ENCODE results near the gene FTO. TPM values are rescaled to one million over a fixed set of nuclear protein-coding genes. Genes with fewer than 3 reads are reported as not detected.
A peak's percentile ranks its signal among the peaks of the same experiment; 100 is the strongest.
"Not testable (repeated sequence)": the region's sequence is repeated elsewhere in the genome, so short reads cannot be mapped to it uniquely, and the experiment has no call there.

The FTO gene
- polyA plus RNA-seq, 1 experiment = 135 TPM

DNA sequence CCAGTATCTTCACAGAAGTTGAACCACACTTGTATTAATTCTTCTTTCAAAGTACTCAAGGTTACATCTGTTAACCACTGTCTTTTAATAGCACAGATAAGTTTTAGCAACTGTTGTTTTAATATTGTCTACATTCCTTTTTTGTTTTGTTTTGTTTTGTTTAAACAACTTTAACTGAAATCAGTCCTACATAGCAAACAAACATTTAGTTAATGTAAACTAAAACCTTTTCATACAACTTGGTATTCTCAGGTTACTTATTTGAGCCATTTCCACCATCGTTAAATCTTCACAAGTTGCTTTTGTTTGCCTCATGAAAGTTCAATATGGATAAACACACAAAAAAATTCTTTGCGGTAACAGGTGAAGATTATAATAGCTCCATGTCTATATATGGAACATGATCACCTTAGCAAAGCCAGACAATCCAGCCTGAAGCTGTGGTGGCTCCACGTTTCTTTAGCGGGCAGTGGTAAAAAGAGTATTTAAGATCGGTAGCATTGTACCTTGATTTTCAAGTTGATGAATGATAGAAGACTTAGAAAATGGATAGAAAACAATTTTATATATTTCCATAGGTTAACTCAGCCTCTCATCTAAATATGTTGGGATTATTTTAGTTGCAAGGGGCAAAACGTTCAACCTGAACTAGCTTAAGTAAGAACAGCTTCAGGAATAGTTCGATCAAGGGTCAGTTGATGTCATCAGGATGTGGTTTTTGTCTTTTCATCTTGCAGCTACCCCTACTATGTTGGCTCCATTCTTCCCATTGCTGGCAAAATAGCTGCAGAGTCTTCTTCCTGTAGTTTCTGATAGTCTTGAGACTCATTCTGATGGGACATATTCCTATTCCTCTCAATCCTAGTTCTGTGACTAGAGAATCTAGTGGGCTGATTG, 182.8 kb downstream of the FTO start:
- DNase-seq (ENCODE audit: low read depth, low spot score) = no peak
- TF ChIP-seq, protein P1, sequence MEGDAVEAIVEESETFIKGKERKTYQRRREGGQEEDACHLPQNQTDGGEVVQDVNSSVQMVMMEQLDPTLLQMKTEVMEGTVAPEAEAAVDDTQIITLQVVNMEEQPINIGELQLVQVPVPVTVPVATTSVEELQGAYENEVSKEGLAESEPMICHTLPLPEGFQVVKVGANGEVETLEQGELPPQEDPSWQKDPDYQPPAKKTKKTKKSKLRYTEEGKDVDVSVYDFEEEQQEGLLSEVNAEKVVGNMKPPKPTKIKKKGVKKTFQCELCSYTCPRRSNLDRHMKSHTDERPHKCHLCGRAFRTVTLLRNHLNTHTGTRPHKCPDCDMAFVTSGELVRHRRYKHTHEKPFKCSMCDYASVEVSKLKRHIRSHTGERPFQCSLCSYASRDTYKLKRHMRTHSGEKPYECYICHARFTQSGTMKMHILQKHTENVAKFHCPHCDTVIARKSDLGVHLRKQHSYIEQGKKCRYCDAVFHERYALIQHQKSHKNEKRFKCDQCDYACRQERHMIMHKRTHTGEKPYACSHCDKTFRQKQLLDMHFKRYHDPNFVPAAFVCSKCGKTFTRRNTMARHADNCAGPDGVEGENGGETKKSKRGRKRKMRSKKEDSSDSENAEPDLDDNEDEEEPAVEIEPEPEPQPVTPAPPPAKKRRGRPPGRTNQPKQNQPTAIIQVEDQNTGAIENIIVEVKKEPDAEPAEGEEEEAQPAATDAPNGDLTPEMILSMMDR (IDR thresholded peaks at IDR 0.05; ENCODE audit: low read depth, low read length) = no peak
- H3K27me3 ChIP-seq (ENCODE audit: control insufficient read depth, insufficient read depth, low read length) = no peaks in the 10 kb centered on the region
- POLR2A ChIA-PET = no interaction called here
- CTCF ChIA-PET = no interaction called here
- H3K4me3 ChIP-seq (ENCODE audit: low read depth, low read length) = no peak overlapping the region
- H3K9me3 ChIP-seq (ENCODE audit: control insufficient read depth, insufficient read depth, low read length) = no peaks in the 10 kb centered on the region
- H3K27ac ChIP-seq (ENCODE audit: low read depth, low read length) = no peak overlapping the region

DNA sequence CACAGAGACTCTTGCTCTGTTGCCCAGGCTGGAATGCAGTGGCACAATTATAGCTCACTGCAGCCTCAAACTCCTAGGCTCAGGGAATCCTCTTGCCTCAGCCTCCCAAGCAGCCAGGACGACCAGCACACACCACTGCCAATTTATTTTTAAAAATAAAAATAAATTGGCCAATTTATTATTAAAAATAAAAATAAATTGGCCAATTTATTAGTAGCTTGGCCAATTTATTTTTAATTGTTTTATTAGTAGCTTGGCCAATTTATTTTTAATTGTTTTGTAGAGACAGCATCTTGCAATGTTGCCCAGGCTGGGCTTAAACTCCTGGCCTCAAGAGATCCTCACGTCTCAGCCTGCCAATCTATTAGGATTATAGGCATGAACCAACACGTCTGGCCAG, 184.3 kb downstream of the FTO start:
- H3K27ac ChIP-seq (ENCODE audit: low read depth, low read length) = no peak overlapping the region
- no peak for DNase-seq (ENCODE audit: low read depth, low spot score)
- ChIA-PET CTCF (no interaction called here), POLR2A (no interaction called here)
- H3K27me3 ChIP-seq (ENCODE audit: control insufficient read depth, insufficient read depth, low read length) = no peaks in the 10 kb centered on the region
- TF ChIP-seq, protein P1 (IDR thresholded peaks at IDR 0.05; ENCODE audit: low read depth, low read length) = no peak
- no peaks in the 10 kb centered on the region for H3K9me3 ChIP-seq (ENCODE audit: control insufficient read depth, insufficient read depth, low read length)
- H3K4me3 ChIP-seq (ENCODE audit: low read depth, low read length) = no peak overlapping the region

DNA sequence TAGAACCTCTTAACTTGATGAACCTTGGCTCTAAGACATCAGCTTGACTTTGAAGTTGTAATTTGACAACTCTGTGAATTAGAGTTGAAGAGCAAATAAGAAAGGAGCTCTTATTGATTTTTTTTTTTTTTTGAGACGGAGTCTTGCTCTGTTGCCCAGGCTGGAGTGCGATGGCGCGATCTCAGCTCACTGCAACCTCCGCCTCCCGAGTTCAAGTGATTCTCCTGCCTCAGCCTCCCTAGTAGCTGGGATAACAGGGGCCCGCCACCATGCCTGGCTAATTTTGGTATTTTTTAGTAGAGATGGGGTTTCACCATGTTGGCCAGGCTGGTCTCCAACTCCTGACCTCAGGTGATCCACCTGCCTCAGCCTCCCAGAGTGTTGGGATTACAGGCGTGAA, 186.9 kb downstream of the FTO start:
- H3K27ac ChIP-seq (ENCODE audit: low read depth, low read length); DNase-seq (ENCODE audit: low read depth, low spot score); H3K9me3 ChIP-seq (ENCODE audit: control insufficient read depth, insufficient read depth, low read length); H3K27me3 ChIP-seq (ENCODE audit: control insufficient read depth, insufficient read depth, low read length); H3K4me3 ChIP-seq (ENCODE audit: low read depth, low read length); POLR2A ChIA-PET: not testable (repeated sequence)
- CTCF ChIA-PET = interaction anchor here (0.6 to 2.6 kb wide), 19 partner anchors 9 to 849 kb away, joined by 3 to 14 read pairs (median 5); no protein-coding TSS in a partner anchor

DNA sequence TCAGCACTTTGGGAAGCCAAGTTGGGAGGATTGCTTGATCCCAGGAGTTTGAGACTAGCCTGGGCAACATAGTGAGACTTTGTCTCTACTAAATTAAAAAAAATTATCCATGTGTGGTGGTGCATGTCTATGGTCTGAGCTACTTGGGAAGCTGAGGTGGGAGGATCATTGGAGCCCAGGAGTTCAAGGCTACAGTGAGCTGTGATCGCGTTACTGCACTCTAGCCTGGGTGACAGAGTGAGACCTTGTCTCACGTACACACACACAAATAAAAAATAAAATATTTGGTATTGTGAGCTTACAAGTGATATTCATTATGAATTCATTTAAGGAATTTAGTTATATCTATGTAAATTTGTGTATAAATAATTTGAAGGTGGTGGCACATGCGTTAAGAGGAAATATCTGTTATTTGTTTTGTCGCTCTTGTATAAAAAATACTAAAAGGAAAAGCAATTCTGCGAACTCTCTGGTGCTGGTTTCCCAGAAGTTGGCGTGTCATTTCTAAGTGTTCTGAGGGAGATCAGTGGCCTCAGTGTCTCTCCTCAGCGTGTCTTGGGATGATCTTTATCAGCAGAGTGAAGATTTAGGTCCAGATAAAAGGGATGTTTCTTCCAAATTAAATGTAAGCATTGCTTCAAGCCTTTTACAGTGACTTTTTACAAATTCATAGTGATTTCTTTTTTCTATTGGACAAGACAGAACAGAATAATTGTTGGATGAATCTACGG, 187.6 kb downstream of the FTO start:
- DNase-seq (ENCODE audit: low read depth, low spot score) = no peak
- no peak overlapping the region for H3K4me3 ChIP-seq (ENCODE audit: low read depth, low read length)
- H3K9me3 ChIP-seq (ENCODE audit: control insufficient read depth, insufficient read depth, low read length) = no peaks in the 10 kb centered on the region
- TF ChIP-seq, protein P1 (IDR thresholded peaks at IDR 0.05; ENCODE audit: low read depth, low read length) = no peak
- H3K27ac ChIP-seq (ENCODE audit: low read depth, low read length) = no peak overlapping the region
- no peaks in the 10 kb centered on the region for H3K27me3 ChIP-seq (ENCODE audit: control insufficient read depth, insufficient read depth, low read length)
- ChIA-PET POLR2A (no interaction called here), CTCF (interaction anchor here (0.6 to 2.6 kb wide), 34 partner anchors 9 to 1573 kb away, joined by 3 to 14 read pairs (median 4); no protein-coding TSS in a partner anchor)

DNA sequence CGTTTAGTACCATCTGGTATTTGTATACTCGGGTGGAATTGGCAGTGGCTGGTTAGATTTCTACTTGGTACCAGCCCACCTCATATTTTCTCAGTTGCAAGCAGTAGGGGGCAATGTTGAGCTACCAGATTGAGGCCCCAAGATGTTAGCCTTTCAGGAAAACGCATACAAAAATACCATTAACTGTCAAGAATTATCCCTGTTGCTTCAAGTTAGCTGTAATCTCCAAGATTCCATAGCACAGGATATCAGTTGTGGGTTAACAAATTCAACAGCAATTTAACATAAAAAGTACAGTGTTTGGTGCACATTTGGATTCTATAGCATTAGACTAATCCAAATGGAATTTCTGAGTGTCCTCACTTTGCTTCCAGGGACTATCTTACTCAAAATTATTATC, 188.2 kb downstream of the FTO start:
- H3K27ac ChIP-seq (ENCODE audit: low read depth, low read length) = no peak overlapping the region
- TF ChIP-seq, protein P1 (IDR thresholded peaks at IDR 0.05; ENCODE audit: low read depth, low read length) = peak; percentile 81
- no peak overlapping the region for H3K4me3 ChIP-seq (ENCODE audit: low read depth, low read length)
- DNase-seq (ENCODE audit: low read depth, low spot score) = peak; percentile 49
- CTCF ChIA-PET = interaction anchor here (0.5 to 2.6 kb wide), 30 partner anchors 8 to 1573 kb away, joined by 3 to 14 read pairs (median 4); no protein-coding TSS in a partner anchor
- no peaks in the 10 kb centered on the region for H3K9me3 ChIP-seq (ENCODE audit: control insufficient read depth, insufficient read depth, low read length)
- POLR2A ChIA-PET = no interaction called here
- H3K27me3 ChIP-seq (ENCODE audit: control insufficient read depth, insufficient read depth, low read length) = no peaks in the 10 kb centered on the region

All from AG04450 (cell line).